Neural progenitor cell (in vitro differentiated cells): ENCODE measurements around the gene MSH3.

Experiments used
- CTCF ChIP-seq: fragments of 200-600 bp; sonication (generic); IDR thresholded peaks from 2 replicates; pipeline ENCODE4 v1.5.1; 2017; ENCODE audit warnings: antibody characterized with exemption, mild to moderate bottlenecking
- EZH2 ChIP-seq: fragments of 200-600 bp; sonication (generic); IDR thresholded peaks from 2 replicates; pipeline ENCODE4 v1.6.1; 2017; ENCODE audit warnings: antibody characterized with exemption, mild to moderate bottlenecking, moderate library complexity

GRCh38 chr5:80623999-80624398 lies 30.5 kb upstream of the MSH3 start:
- TF ChIP-seq CTCF (no peak), EZH2 (no peak)
